Gastroesophageal sphincter (tissue), 4 donors: Measurements from ENCODE around the gene SPOPL. TPM values are rescaled to one million over a fixed set of nuclear protein-coding genes. Genes with fewer than 3 reads are reported as not detected.

Experiments used
- ATAC-seq: fragments of 150-250 bp; one replicate; pipeline ENCODE4 v1.9.1; 2016; ENCODE audit warnings: mild to moderate bottlenecking, moderate library complexity
- H3K27ac ChIP-seq, 4 donors: fragments of 200-600 bp; sonication (generic) in 3 of 4; 1 replicate in 3 of 4; 2 replicates in 1 of 4; pipeline ENCODE4 v1.5.1; 2016 to 2019
- H3K27me3 ChIP-seq: fragments of 200-600 bp; sonication (generic); one replicate; pipeline ENCODE4 v1.5.1; 2019
- H3K36me3 ChIP-seq, 2 donors: fragments of 200-600 bp; sonication (generic); one replicate each; pipeline ENCODE4 v1.5.1; 2019; ENCODE audit warnings: control low read depth in 1 of 2
- H3K4me1 ChIP-seq, 3 donors: fragments of 200-600 bp; sonication (generic); 1 replicate in 2 of 3; 2 replicates in 1 of 3; pipeline ENCODE4 v1.5.1; 2016 to 2019; ENCODE audit warnings: control low read depth in 2 of 3
- H3K4me3 ChIP-seq, 2 donors: fragments of 200-600 bp; sonication (generic); one replicate each; pipeline ENCODE4 v1.5.1; 2019; ENCODE audit warnings: mild to moderate bottlenecking in 1 of 2, moderate library complexity in 1 of 2
- H3K9me3 ChIP-seq, 3 donors: fragments of 200-600 bp; sonication (generic); one replicate each; pipeline ENCODE4 v1.5.1; 2017 to 2019; ENCODE audit warnings: control low read depth in 2 of 3
- EP300 ChIP-seq: sonication (generic); formaldehyde crosslinking; IDR thresholded peaks from one replicate; pipeline ENCODE4 v1.6.1; 2017; ENCODE audit warnings: antibody characterized with exemption, mild to moderate bottlenecking
- POLR2A ChIP-seq, 2 donors: fragments of 450-650 bp; IDR thresholded peaks; one replicate each; pipeline ENCODE4 v1.6.1; 2017; ENCODE audit warnings: antibody characterized with exemption in 2 of 2, mild to moderate bottlenecking in 2 of 2, moderate library complexity in 1 of 2
- POLR2AphosphoS5 ChIP-seq: sonication (generic); formaldehyde crosslinking; IDR thresholded peaks from one replicate; pipeline ENCODE4 v1.6.1; 2017; ENCODE audit warnings: antibody characterized with exemption
- WGBS, 2 donors: methylation state at CpG; one replicate each; pipeline ENCODE4 v1.1.5; 2018; ENCODE audit warnings: low coverage in 1 of 2; 5-methylcytosine and 5-hydroxymethylcytosine counted together
- total RNA-seq, 4 donors: library from RNA; depleted of rRNA; stranded (reverse); fragments of >200 nt; gene quantifications; one replicate each; pipeline ENCODE4 v1.1.0, GENCODE V29; 2016
- TF ChIP-seq, protein P1 (sequence below), 4 experiments: fragments of 200-600 bp in 2 of 4; fragments of 450-650 bp in 2 of 4; sonication (generic) in 1 of 4; IDR thresholded peaks; one replicate each; pipeline ENCODE4 v1.5.1; 2017 to 2019; ENCODE audit warnings: antibody characterized with exemption in 4 of 4, mild to moderate bottlenecking in 2 of 4, moderate library complexity in 2 of 4

Gene SPOPL
- total RNA-seq, 4 donors from 2014 or later: 32.7 to 51.8 (median 39.4) TPM

GRCh38 chr2:138548796-138549195 lies 47.2 kb downstream of the SPOPL start:
- Histone ChIP-seq H3K9me3 (no peaks in the 10 kb centered on the region), H3K4me3 (no peak overlapping the region), H3K27ac (no peak overlapping the region), H3K4me1 (peaks cover 0 to 18% (median 0%) of the 10 kb centered on the region in 3 donors), H3K27me3 (no peaks in the 10 kb centered on the region), H3K36me3 (peaks cover 0 to 21% of the 10 kb centered on the region in 2 donors)
- no peak for ATAC-seq
- TF ChIP-seq POLR2A (IDR thresholded peaks at IDR 0.05): no peak
- TF ChIP-seq, protein P1, sequence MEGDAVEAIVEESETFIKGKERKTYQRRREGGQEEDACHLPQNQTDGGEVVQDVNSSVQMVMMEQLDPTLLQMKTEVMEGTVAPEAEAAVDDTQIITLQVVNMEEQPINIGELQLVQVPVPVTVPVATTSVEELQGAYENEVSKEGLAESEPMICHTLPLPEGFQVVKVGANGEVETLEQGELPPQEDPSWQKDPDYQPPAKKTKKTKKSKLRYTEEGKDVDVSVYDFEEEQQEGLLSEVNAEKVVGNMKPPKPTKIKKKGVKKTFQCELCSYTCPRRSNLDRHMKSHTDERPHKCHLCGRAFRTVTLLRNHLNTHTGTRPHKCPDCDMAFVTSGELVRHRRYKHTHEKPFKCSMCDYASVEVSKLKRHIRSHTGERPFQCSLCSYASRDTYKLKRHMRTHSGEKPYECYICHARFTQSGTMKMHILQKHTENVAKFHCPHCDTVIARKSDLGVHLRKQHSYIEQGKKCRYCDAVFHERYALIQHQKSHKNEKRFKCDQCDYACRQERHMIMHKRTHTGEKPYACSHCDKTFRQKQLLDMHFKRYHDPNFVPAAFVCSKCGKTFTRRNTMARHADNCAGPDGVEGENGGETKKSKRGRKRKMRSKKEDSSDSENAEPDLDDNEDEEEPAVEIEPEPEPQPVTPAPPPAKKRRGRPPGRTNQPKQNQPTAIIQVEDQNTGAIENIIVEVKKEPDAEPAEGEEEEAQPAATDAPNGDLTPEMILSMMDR (IDR thresholded peaks at IDR 0.05): no peak
- TF ChIP-seq POLR2AphosphoS5: no peak

DNA sequence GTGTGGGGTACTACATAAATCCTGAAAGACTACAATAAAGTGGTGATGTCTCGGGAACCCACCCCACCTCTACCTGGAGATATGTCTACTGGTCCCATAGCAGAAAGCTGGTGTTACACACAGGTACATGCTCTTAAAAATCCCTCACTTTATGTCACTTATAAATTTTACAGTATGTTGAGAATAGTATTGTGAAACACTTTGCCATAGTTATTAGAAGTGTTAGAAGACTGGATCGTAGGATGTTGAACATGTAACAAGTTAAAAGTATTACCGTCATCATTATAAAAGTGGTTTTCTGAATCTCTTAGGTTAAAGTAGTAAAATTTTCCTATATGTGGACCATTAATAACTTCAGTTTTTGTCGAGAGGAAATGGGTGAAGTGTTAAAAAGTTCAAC lies 48.6 kb downstream of the SPOPL start:
- TF ChIP-seq EP300 (no peak), POLR2AphosphoS5 (no peak), POLR2A (IDR thresholded peaks at IDR 0.05) (no peak)
- TF ChIP-seq, protein P1 (IDR thresholded peaks at IDR 0.05): no peak
- H3K9me3 ChIP-seq: no peaks in the 10 kb centered on the region
- ATAC-seq: no peak
- peaks cover 0 to 22% of the 10 kb centered on the region in 2 donors for H3K36me3 ChIP-seq
- H3K27me3 ChIP-seq: no peaks in the 10 kb centered on the region
- no peak overlapping the region for H3K4me3 ChIP-seq
- no peak overlapping the region for H3K27ac ChIP-seq
- WGBS, 2 donors: 88 to 98% methylated on average over 4 of the region's 4 CpGs
- H3K4me1 ChIP-seq: peaks cover 0 to 18% (median 0%) of the 10 kb centered on the region in 3 donors

- no peak for ATAC-seq
- no peak for TF ChIP-seq POLR2A (IDR thresholded peaks at IDR 0.05)
- TF ChIP-seq, protein P1 (IDR thresholded peaks at IDR 0.05): no peak
- no peak for TF ChIP-seq POLR2AphosphoS5
- TF ChIP-seq EP300: no peak
- Histone ChIP-seq H3K36me3 (peaks cover 0 to 22% of the 10 kb centered on the region in 2 donors), H3K9me3 (no peaks in the 10 kb centered on the region), H3K4me1 (peaks cover 0 to 18% (median 0%) of the 10 kb centered on the region in 3 donors), H3K4me3 (no peak overlapping the region), H3K27me3 (no peaks in the 10 kb centered on the region), H3K27ac (no peak overlapping the region)
- WGBS, 2 donors: 74 to 83% methylated on average over 3 of the region's 3 CpGs
These were observed 49.2 kb downstream of the SPOPL start for GRCh38 chr2:138550670-138551287.

- WGBS, 2 donors: 100% methylated on average over 3 of the region's 3 CpGs
- peaks cover 0 to 36% of the 10 kb centered on the region in 2 donors for H3K36me3 ChIP-seq
- no peak overlapping the region for H3K4me3 ChIP-seq
- no peak overlapping the region for H3K27ac ChIP-seq
- ATAC-seq: no peak
- H3K9me3 ChIP-seq: no peaks in the 10 kb centered on the region
- H3K27me3 ChIP-seq: no peaks in the 10 kb centered on the region
- no peak for TF ChIP-seq POLR2AphosphoS5
- TF ChIP-seq POLR2A (IDR thresholded peaks at IDR 0.05): no peak
- TF ChIP-seq, protein P1 (IDR thresholded peaks at IDR 0.05): no peak
- TF ChIP-seq EP300: no peak
- H3K4me1 ChIP-seq: peaks cover 0 to 4% (median 0%) of the 10 kb centered on the region in 3 donors
These were observed 52.6 kb downstream of the SPOPL start for GRCh38 chr2:138554123-138554522.

DNA sequence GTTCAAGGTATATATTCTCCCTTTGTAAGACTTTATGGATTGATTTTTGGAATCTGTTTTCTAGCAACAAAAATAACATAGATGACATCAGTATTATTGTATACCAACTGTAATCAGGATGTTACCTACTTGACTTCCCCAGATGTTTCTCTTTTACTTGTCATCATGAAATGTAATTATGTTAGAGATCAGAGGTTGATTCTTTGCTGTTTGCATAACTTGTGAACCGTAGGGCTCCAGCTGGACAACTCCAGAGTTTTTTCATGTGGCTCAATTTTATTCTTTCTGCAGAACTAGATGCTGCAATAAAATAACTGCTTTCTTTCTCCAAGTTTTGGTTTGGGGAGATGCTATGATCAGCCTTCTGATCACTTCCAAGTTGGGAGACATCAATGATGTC lies 58.1 kb downstream of the SPOPL start:
- Histone ChIP-seq H3K36me3 (peaks cover 0 to 53% of the 10 kb centered on the region in 2 donors), H3K27me3 (no peaks in the 10 kb centered on the region), H3K9me3 (no peaks in the 10 kb centered on the region), H3K27ac (no peak overlapping the region), H3K4me3 (no peak overlapping the region), H3K4me1 (no peaks in the 10 kb centered on the region)
- 27 to 40% methylated on average over 1 of the region's 1 CpG for WGBS, 2 donors
- TF ChIP-seq POLR2AphosphoS5 (no peak), EP300 (no peak), POLR2A (IDR thresholded peaks at IDR 0.05) (no peak)
- TF ChIP-seq, protein P1 (IDR thresholded peaks at IDR 0.05): no peak
- no peak for ATAC-seq
